ENCODE data around the gene ATG7. TPM values are rescaled to one million over a fixed set of nuclear protein-coding genes. Genes with fewer than 3 reads are reported as not detected.

Gene ATG7
- total RNA-seq, 1 donor from 2014 or later = 61.7 TPM

DNA sequence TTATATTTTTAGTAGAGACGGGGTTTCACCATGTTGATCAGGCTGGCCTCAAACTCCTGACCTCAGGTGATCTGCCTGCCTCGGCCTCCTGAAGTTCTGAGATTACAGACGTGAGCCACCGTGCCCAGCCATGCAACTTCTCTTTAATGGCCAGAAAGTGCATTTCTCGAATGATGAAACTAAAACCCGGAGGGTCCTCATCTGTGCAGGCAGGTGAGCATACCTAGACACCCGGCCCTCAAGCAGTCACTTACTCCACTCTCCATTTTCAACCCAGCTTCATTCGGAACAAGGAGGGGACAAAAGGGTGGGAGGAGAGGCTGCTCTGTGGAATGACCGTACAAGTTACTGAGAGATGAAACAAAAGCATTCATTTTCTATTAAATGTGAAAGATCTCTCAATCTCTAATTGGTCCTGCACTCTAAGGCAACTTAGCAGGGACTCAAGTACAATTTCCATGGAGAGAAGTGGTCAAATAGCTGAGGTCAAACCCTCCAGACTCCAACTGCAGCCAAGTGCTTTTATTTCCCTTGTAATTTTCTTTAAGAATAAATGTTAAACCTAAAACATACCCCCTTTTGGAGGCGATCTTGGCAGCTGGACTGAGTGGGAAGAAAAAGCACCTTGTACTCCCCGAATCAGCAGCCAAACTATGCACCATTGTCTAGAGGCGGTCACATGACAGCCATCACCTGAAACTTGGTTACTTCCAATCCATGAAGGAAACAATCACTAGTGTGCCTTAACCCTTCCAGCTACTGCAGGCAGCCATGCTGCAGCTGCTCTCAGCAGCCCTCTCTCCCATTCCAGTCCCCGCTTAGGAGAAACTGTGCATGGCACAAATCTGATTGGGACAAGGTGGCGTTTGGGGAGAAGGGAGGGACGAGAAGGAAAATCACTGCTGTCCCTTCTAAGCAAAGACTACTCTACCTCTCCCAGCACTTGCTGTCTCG is 309.3 kb downstream of the ATG7 start:
- H3K4me3 ChIP-seq = peak overlapping the region; percentile 37
- TF ChIP-seq, protein P1, sequence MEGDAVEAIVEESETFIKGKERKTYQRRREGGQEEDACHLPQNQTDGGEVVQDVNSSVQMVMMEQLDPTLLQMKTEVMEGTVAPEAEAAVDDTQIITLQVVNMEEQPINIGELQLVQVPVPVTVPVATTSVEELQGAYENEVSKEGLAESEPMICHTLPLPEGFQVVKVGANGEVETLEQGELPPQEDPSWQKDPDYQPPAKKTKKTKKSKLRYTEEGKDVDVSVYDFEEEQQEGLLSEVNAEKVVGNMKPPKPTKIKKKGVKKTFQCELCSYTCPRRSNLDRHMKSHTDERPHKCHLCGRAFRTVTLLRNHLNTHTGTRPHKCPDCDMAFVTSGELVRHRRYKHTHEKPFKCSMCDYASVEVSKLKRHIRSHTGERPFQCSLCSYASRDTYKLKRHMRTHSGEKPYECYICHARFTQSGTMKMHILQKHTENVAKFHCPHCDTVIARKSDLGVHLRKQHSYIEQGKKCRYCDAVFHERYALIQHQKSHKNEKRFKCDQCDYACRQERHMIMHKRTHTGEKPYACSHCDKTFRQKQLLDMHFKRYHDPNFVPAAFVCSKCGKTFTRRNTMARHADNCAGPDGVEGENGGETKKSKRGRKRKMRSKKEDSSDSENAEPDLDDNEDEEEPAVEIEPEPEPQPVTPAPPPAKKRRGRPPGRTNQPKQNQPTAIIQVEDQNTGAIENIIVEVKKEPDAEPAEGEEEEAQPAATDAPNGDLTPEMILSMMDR (IDR thresholded peaks at IDR 0.05) = no peak
- no peaks in the 10 kb centered on the region for H3K9me3 ChIP-seq
- H3K27me3 ChIP-seq (ENCODE audit: low read depth) = no peaks in the 10 kb centered on the region
- DNase-seq (no peak), ATAC-seq (peak; percentile 58 to 63)
- intact Hi-C loops (cut with DNase I) = no loop called here
- H3K36me3 ChIP-seq = no peaks in the 10 kb centered on the region
- H3K27ac ChIP-seq = peak overlapping the region; percentile 56
- peaks cover 42% of the 10 kb centered on the region for H3K4me1 ChIP-seq

- Histone ChIP-seq H3K27ac (peak overlapping the region; percentile 56), H3K9me3 (no peaks in the 10 kb centered on the region), H3K4me1 (peaks cover 47% of the 10 kb centered on the region), H3K4me3 (peak overlapping the region; percentile 37), H3K27me3 (ENCODE audit: low read depth) (no peaks in the 10 kb centered on the region), H3K36me3 (no peaks in the 10 kb centered on the region)
- TF ChIP-seq, protein P1 (IDR thresholded peaks at IDR 0.05) = no peak
- intact Hi-C loops (cut with DNase I) = no loop called here
- no peak for DNase-seq
- ATAC-seq = peak; percentile 61 to 82
These were observed 310.2 kb downstream of the ATG7 start for GRCh38 chr3:11582191-11582968.

DNA sequence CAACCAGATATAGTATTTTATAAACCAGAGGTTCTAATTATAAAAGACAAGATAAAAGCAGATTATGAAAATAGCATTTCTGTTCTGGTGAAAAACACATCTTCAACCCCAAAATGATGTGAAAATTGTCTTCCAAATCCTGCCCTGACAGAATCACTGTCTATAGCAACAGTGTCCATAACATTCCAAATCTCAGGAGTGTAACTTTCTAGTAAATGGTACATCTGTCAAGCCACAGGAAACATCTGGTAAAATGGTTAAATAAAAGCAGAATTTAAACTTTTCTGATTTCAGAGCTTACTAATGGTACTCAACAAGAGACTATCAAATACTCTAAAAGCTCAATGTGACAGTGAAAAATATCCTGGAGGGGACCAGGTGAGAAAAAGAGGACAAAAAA is 311.0 kb downstream of the ATG7 start:
- H3K4me1 ChIP-seq = peaks cover 53% of the 10 kb centered on the region
- intact Hi-C loops (cut with DNase I) = no loop called here
- TF ChIP-seq, protein P1 (IDR thresholded peaks at IDR 0.05) = no peak

GRCh38 chr3:11583638-11584046 is 311.4 kb downstream of the ATG7 start:
- H3K4me1 ChIP-seq = peaks cover 58% of the 10 kb centered on the region
- no peak overlapping the region for H3K4me3 ChIP-seq
- DNase-seq (no peak), ATAC-seq (no peak)
- TF ChIP-seq, protein P1 (IDR thresholded peaks at IDR 0.05) = no peak
- H3K27me3 ChIP-seq (ENCODE audit: low read depth) = no peaks in the 10 kb centered on the region
- intact Hi-C loops (cut with DNase I) = no loop called here
- H3K36me3 ChIP-seq = no peaks in the 10 kb centered on the region
- H3K27ac ChIP-seq = no peak overlapping the region
- H3K9me3 ChIP-seq = no peaks in the 10 kb centered on the region

More for the DNA sequence above, 311.0 kb downstream of the ATG7 start:
- H3K27ac ChIP-seq = peak overlapping the region; percentile 56
- H3K9me3 ChIP-seq = no peaks in the 10 kb centered on the region
- H3K4me3 ChIP-seq = no peak overlapping the region
- ATAC-seq (no peak), DNase-seq (no peak)
- no peaks in the 10 kb centered on the region for H3K36me3 ChIP-seq
- no peaks in the 10 kb centered on the region for H3K27me3 ChIP-seq (ENCODE audit: low read depth)

- H3K27me3 ChIP-seq (ENCODE audit: low read depth) = no peaks in the 10 kb centered on the region
- TF ChIP-seq, protein P1 (IDR thresholded peaks at IDR 0.05) = no peak
- H3K27ac ChIP-seq = no peak overlapping the region
- H3K36me3 ChIP-seq = no peaks in the 10 kb centered on the region
- no peak overlapping the region for H3K4me3 ChIP-seq
- H3K4me1 ChIP-seq = peaks cover 67% of the 10 kb centered on the region
- ATAC-seq (no peak), DNase-seq (no peak)
- intact Hi-C loops (cut with DNase I) = no loop called here
- H3K9me3 ChIP-seq = no peaks in the 10 kb centered on the region
These were observed 312.4 kb downstream of the ATG7 start for GRCh38 chr3:11584570-11584969.

Measured in lower lobe of right lung (tissue), 2 donors.